GM20431 (cell line): ENCODE results near the gene ATN1.

Source experiments
- in situ Hi-C: fragments of 300-500 bp; cut with MseI, MboI; formaldehyde crosslinking; loops from one replicate; pipeline ENCODE4 v1.15.0; 2020; ENCODE audit warnings: low sequenced_read_pairs; ENCODE audit not compliant: unreplicated experiment

Gene ATN1

DNA sequence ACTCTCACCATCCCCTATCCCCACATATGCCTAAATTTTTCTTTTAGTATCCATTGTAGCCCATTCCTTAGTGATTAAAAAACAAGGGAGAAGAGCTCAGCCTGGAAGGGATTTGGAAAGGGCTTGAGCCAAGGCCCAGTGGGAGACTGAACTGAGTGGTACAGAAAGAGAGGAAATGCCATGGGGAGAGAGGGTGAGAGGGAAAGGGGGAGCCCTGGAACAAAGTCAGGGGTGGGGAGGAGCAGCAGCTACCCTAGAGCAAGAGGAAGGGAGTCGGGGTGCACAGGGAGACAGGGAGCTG, 2.6 kb upstream of the ATN1 start:
- in situ Hi-C loops, result no loop called here

DNA sequence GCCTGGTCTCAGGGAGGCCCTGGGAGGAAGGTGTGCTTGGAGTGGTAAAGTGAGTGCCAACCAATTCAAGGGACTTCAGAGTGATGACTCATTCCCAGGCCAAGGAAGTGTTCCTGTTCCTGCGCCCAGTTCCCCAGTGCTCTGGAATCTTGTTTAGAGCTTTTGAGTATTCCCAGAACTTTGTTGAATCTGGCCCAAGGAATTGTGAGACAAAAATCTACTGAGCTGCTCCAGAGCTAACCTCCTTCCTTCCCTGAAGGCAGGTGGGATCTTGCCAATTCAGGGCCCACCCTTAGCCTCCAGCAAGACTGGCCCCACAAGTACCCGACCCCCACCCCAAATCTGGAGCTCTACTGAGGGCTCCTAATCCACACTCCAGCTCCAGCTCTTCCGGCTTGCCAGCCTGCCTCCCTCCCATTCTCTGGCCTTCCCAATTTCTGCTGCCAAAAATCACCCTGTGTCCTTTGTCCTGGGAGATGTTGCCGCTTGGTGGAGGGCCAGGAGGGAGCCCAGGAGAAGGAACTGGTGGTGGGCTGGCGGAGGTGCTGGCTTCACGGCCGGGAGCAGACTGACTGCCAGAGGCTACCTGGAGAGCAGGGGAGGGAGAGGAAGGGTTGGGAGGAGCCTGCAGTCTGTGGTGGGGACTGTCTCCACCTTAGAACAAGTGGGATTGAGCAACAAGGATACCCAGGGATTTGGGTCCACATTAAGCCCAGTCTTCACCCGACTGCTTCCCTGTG, 2.0 kb upstream of the ATN1 start:
- in situ Hi-C loops, result no loop called here

DNA sequence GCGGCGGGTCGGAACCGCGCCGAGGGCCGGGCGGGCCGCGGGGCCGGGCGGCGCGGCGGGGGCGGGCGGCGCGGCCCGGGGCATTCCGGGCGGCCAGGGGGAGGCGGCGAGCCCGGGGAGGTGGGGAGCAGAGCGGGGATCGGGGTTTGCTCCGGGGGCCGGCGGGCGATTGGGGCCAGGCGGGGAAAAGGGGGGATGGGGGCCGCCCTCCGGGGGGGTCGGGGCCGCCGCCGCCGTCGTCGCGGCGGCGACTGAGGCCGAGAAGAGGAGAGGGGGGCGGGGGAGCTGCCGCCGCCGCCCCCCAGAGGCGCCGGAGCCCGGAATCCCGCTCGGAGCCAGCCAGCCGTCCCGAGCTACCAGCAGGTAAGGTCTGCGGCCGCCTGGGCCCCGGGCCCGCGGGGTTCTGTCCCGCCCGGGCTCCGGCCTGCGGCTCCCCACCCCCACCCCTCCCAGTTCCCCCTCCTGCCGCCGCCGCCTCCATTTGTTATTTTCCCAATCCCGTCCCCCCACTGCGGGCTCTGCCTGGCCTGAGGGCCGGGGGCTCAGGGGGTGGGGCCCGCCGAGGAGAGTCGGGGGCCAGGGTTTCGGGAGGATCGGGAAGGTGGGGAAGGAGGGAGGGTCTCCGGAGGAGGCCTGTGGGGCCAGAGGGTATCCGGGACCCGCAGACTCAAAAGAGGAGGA, 403 bp downstream of the ATN1 start:
- in situ Hi-C loops, result no loop called here

- in situ Hi-C loops, result no loop called here
Observed at GRCh38 chr12:6928703-6929407, 1.1 kb downstream of the ATN1 start.

- in situ Hi-C loops, result no loop called here
Observed at GRCh38 chr12:6929466-6930452, 2.0 kb downstream of the ATN1 start.

DNA sequence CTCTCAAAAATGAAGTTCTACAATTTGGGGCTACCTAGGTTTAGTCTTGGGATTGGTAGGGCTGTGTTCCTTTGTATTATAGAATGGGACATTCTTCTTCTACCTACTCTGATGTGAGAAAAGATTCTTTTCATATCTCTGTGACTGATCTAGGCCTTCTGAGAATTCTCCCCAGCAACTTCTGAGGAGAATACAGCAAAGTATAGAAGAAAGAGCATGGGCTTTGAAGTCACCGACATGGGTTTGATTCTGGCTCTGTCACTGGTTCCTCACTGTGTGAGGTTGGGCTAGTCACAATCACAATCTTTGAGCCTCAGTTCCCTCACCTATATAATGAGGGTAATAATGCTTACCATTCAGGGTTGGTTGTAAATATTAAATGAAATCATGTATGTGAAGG, 5.0 kb downstream of the ATN1 start:
- in situ Hi-C loops, result no loop called here

- in situ Hi-C loops, result no loop called here
Observed at GRCh38 chr12:6934110-6934509, 6.4 kb downstream of the ATN1 start.

GRCh38 chr12:6935371-6936193, 7.8 kb downstream of the ATN1 start:
- in situ Hi-C loops, result no loop called here

DNA sequence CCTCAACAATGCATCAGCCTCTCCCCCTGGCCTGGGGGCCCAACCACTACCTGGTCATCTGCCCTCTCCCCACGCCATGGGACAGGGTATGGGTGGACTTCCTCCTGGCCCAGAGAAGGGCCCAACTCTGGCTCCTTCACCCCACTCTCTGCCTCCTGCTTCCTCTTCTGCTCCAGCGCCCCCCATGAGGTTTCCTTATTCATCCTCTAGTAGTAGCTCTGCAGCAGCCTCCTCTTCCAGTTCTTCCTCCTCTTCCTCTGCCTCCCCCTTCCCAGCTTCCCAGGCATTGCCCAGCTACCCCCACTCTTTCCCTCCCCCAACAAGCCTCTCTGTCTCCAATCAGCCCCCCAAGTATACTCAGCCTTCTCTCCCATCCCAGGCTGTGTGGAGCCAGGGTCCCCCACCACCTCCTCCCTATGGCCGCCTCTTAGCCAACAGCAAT, 8.5 kb downstream of the ATN1 start:
- in situ Hi-C loops, result no loop called here

GRCh38 chr12:6936636-6937480, 9.1 kb downstream of the ATN1 start:
- in situ Hi-C loops, result no loop called here

DNA sequence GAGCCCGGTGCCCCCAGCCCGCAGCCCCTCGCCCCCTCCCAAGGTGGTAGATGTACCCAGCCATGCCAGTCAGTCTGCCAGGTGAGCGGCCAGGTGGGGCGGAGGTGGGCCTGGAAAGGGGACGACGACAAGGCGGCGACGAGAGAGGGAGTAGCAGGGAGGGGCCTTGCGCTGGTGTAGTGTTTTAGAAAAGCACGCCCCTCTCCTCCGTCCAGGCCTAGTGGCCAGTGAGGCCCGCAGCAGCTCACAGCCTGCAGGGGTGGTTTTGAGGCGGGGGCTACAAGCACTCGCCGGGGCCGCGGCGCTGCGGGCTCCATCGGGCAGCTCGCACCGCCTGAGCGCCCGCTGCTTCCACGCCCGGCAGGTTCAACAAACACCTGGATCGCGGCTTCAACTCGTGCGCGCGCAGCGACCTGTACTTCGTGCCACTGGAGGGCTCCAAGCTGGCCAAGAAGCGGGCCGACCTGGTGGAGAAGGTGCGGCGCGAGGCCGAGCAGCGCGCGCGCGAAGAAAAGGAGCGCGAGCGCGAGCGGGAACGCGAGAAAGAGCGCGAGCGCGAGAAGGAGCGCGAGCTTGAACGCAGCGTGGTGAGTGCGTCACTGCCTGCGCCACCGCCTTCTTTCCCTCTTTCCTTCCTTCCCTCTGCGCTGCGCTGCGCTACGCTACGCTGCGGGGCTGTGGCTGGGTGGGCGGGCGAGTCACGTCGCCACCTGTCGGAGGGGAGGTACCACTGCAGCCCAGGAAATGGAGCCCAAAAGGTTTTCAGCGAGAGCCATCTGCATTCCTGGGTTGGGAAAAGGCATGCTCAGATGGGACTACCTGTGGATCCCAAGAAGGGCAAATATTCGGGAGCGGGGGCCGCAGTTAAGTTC, 10.0 kb downstream of the ATN1 start:
- in situ Hi-C loops, result no loop called here

- in situ Hi-C loops, result no loop called here
Observed at GRCh38 chr12:6938353-6939190, 10.8 kb downstream of the ATN1 start.

DNA sequence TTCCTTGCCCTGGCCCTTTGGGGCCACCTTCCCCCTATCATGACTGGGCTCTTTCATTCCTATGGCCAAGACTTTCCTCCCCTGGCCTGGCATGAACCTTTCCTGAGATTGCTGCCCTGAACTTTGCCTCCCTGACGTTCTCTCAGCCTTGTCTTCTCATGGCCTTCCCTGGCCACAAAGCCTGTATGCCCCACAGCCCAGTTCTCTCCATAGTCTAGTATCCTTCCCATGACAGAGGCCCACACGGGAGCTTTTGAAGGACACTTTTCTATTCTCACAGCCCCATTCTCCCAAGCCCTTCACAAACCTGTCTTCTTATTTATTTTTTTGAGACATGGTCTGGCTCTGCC, 11.4 kb downstream of the ATN1 start:
- in situ Hi-C loops, result no loop called here

GRCh38 chr12:6941267-6941666, 13.5 kb downstream of the ATN1 start:
- in situ Hi-C loops, result no loop called here

GRCh38 chr12:6941782-6942181, 14.0 kb downstream of the ATN1 start:
- in situ Hi-C loops, result no loop called here

DNA sequence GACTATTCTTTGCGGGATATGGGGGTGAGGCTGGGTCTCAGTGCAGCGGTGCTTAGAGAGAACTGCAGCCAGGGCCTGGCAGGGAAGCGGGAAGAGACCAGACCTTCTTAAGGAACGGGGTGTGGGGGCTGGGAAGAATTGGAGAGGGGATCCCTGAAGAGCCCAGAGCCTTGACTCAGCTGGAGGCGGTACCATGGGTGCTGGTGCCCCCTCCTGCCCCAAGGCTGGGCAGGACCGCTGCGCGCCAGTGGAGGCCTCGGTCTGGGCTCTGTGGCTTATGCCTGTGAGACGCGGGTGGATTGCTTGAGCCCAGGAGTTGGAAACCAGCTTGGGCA, 14.5 kb downstream of the ATN1 start:
- in situ Hi-C loops, result no loop called here

GRCh38 chr12:6943389-6943721, 15.6 kb downstream of the ATN1 start:
- in situ Hi-C loops, result no loop called here
